ENCODE data around the gene DCUN1D2.

DCUN1D2 gene

DNA sequence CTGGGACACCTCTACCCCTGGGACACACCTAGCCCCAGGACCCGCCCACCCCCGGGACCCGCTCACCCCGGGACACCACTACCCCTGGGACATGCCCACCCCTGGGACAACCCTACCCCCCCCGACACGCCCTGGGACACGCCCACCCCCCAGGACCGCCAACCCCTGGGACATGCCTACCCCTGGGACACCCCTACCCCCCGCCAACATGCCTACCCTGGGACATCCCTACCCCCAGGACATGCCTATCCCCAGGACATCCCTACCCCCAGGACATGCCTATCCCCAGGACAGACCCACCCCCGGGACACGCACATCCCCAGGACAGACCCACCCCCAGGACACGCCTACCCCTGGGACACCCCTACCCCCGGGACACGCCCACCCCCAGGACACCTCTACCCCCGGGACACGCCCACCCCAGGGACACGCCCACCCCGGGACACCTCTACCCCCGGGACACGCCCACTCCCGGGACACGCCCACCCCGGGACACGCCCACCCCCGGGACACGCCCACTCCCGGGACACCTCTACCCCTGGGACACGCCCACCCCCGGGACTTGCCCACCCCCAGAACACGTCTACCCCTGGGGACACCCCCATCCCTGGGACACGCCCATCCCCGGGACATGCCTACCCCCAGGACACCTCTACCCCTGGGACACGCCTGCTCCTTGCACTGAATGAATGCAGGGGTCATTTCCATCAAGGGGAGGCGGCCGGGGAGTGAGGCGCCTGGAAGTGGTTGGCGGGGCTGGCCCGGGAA, 69.5 kb downstream of the DCUN1D2 start:
- H3K4me2 ChIP-seq, result no peak overlapping the region
- no peak overlapping the region for H2AFZ ChIP-seq (ENCODE audit: low read depth)
- peaks cover 8% of the 10 kb centered on the region; the same call in 1 of the 2 replicates for H3K27me3 ChIP-seq (ENCODE audit: insufficient read depth, low read depth)
- H4K20me1 ChIP-seq (ENCODE audit: insufficient read depth), result no peaks in the 10 kb centered on the region
- no peaks in the 10 kb centered on the region for H3K36me3 ChIP-seq (ENCODE audit: insufficient read depth)
- H3K9ac ChIP-seq, result no peak overlapping the region
- no peak overlapping the region for H3K4me3 ChIP-seq (IDR thresholded peaks at IDR 0.05; ENCODE audit: insufficient read depth, low read depth, low read length)
- no peak overlapping the region for H3K27ac ChIP-seq
- no peak for TF ChIP-seq CTCF (conservative IDR thresholded peaks at IDR 0.05; ENCODE audit: low read depth, low read length)
- no peaks in the 10 kb centered on the region for H3K79me2 ChIP-seq (ENCODE audit: insufficient read depth, low read depth)
- H3K4me1 ChIP-seq (ENCODE audit: low read depth, poor library complexity, severe bottlenecking), result peaks cover 4% of the 10 kb centered on the region

- no peak overlapping the region for H3K27ac ChIP-seq
- H3K27me3 ChIP-seq (ENCODE audit: insufficient read depth, low read depth), result peaks cover 8% of the 10 kb centered on the region; the same call in 1 of the 2 replicates
These were observed 70.3 kb downstream of the DCUN1D2 start for GRCh38 chr13:113420232-113420631.

DNA sequence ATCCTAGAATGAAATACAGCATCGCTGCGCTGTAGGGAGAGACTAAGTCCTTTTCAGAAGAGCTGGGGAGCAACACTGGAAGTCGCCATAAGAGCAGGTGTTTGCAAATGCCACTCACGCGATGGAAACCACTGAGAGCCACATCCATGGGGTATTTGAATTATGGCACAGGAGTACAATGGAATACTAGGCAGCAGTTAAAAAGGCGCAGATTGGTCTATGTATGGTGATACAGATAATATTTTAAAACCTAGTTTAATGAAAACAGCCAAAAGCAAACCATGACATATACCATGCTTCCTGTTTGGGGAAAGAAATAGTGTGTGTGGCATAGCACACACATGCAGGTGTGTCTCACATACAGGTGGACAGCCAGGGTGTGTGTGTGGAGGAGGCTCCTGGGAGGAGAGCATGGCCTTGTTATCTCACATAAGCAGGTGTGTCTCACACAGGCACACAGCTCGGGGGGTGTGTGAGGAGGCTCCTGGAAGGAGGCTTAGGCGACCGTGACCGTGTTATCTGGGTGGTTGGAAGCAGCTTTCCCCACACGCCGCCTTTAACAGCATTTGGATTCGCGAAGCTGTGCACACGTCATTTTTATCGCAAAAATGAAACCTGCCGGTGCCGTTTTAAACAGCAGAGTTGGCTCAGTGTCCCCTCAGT, 70.8 kb downstream of the DCUN1D2 start:
- Histone ChIP-seq H3K79me2 (ENCODE audit: insufficient read depth, low read depth) (no peaks in the 10 kb centered on the region), H4K20me1 (ENCODE audit: insufficient read depth) (no peaks in the 10 kb centered on the region), H3K4me1 (ENCODE audit: low read depth, poor library complexity, severe bottlenecking) (no peaks in the 10 kb centered on the region), H3K4me3 (IDR thresholded peaks at IDR 0.05; ENCODE audit: insufficient read depth, low read depth, low read length) (no peak overlapping the region), H2AFZ (ENCODE audit: low read depth) (no peak overlapping the region), H3K36me3 (ENCODE audit: insufficient read depth) (no peaks in the 10 kb centered on the region), H3K27ac (no peak overlapping the region), H3K4me2 (no peak overlapping the region), H3K9ac (no peak overlapping the region), H3K27me3 (ENCODE audit: insufficient read depth, low read depth) (peaks cover 8% of the 10 kb centered on the region; the same call in 1 of the 2 replicates)
- TF ChIP-seq CTCF (conservative IDR thresholded peaks at IDR 0.05; ENCODE audit: low read depth, low read length), result no peak

More at GRCh38 chr13:113420232-113420631, 70.3 kb downstream of the DCUN1D2 start:
- no peaks in the 10 kb centered on the region for H3K4me1 ChIP-seq (ENCODE audit: low read depth, poor library complexity, severe bottlenecking)
- H3K36me3 ChIP-seq (ENCODE audit: insufficient read depth), result no peaks in the 10 kb centered on the region
- TF ChIP-seq CTCF (conservative IDR thresholded peaks at IDR 0.05; ENCODE audit: low read depth, low read length), result no peak
- H4K20me1 ChIP-seq (ENCODE audit: insufficient read depth), result no peaks in the 10 kb centered on the region
- no peak overlapping the region for H3K4me2 ChIP-seq
- H3K4me3 ChIP-seq (IDR thresholded peaks at IDR 0.05; ENCODE audit: insufficient read depth, low read depth, low read length), result no peak overlapping the region
- H3K9ac ChIP-seq, result no peak overlapping the region
- H2AFZ ChIP-seq (ENCODE audit: low read depth), result no peak overlapping the region
- H3K79me2 ChIP-seq (ENCODE audit: insufficient read depth, low read depth), result no peaks in the 10 kb centered on the region

GRCh38 chr13:113418722-113419049, 71.8 kb downstream of the DCUN1D2 start:
- H3K4me2 ChIP-seq, result no peak overlapping the region
- no peaks in the 10 kb centered on the region for H4K20me1 ChIP-seq (ENCODE audit: insufficient read depth)
- H3K4me1 ChIP-seq (ENCODE audit: low read depth, poor library complexity, severe bottlenecking), result no peaks in the 10 kb centered on the region
- H3K27ac ChIP-seq, result no peak overlapping the region
- no peak overlapping the region for H2AFZ ChIP-seq (ENCODE audit: low read depth)
- H3K36me3 ChIP-seq (ENCODE audit: insufficient read depth), result no peaks in the 10 kb centered on the region
- H3K9ac ChIP-seq, result no peak overlapping the region
- no peak overlapping the region for H3K4me3 ChIP-seq (IDR thresholded peaks at IDR 0.05; ENCODE audit: insufficient read depth, low read depth, low read length)
- H3K79me2 ChIP-seq (ENCODE audit: insufficient read depth, low read depth), result no peaks in the 10 kb centered on the region
- H3K27me3 ChIP-seq (ENCODE audit: insufficient read depth, low read depth), result peaks cover 8% of the 10 kb centered on the region; the same call in 1 of the 2 replicates
- no peak for TF ChIP-seq CTCF (conservative IDR thresholded peaks at IDR 0.05; ENCODE audit: low read depth, low read length)
